T-cell (primary cell): Measurements from ENCODE around the gene CAMSAP2. TPM values are rescaled to one million over a fixed set of nuclear protein-coding genes. Genes with fewer than 3 reads are reported as not detected.

ENCODE experiments used
- ATAC-seq, 4 experiments: fragments of 200-7000 bp in 3 of 4; fragments of 150-1000 bp in 1 of 4; cut with Tn5 transposase; replicated peaks in 1 of 4; 1 replicate in 3 of 4; 2 replicates in 1 of 4; pipeline ENCODE4 v1.10.0; 2021; ENCODE audit warnings: moderate library complexity in 3 of 4, mild to moderate bottlenecking in 2 of 4, moderate number of reproducible peaks in 1 of 4
- CTCF ChIA-PET, 2 donors: fragments of 300-600 bp; sonication (Branson Sonifier 250); formaldehyde crosslinking; loops; one replicate each; lab custom pipeline; 2022; ENCODE audit warnings: antibody characterized with exemption in 2 of 2; lab: Charles Lee
- POLR2A ChIA-PET, 2 donors: fragments of 300-600 bp; sonication (Branson Sonifier 250); formaldehyde crosslinking; loops; one replicate each; lab custom pipeline; 2022; ENCODE audit warnings: antibody characterized with exemption in 2 of 2; lab: Charles Lee
- DNase-seq, 35 experiments: peaks; one replicate each; pipeline versions ENCODE4 v3.0.0 to v3.0.0-alpha.2; 2013 to 2023
- H3K27ac ChIP-seq: one replicate; pipeline ENCODE4 v1.5.1; 2013; ENCODE audit warnings: low read length
- H3K27me3 ChIP-seq, 2 experiments: replicated peaks in 1 of 2; 1 replicate in 1 of 2; 2 replicates in 1 of 2; pipeline versions ENCODE4 v1.6.1 to v1.7.0; 2013; ENCODE audit warnings: low read length in 1 of 2, mixed read lengths in 1 of 2; ENCODE audit not compliant: control insufficient read depth in 2 of 2, insufficient read depth in 2 of 2; ENCODE audit errors: extremely low read depth in 1 of 2
- H3K36me3 ChIP-seq, 2 donors: 1 replicate in 1 of 2; 2 replicates in 1 of 2; pipeline versions ENCODE4 v1.6.1 to v1.7.0; 2013; ENCODE audit warnings: low read length in 1 of 2; ENCODE audit not compliant: control insufficient read depth in 2 of 2, insufficient read depth in 1 of 2; ENCODE audit errors: extremely low read depth in 1 of 2
- H3K4me1 ChIP-seq, 2 experiments: 1 replicate in 1 of 2; 2 replicates in 1 of 2; pipeline versions ENCODE4 v1.6.1 to v1.7.0; 2013; ENCODE audit warnings: low read length in 2 of 2, mixed read lengths in 1 of 2; ENCODE audit not compliant: insufficient read depth in 2 of 2, control insufficient read depth in 1 of 2; ENCODE audit errors: extremely low read depth in 1 of 2
- H3K4me3 ChIP-seq, 2 donors: 1 replicate in 1 of 2; 2 replicates in 1 of 2; pipeline versions ENCODE4 v1.5.1 to v1.7.0; 2013; ENCODE audit warnings: mild to moderate bottlenecking in 2 of 2, low read length in 1 of 2, moderate library complexity in 1 of 2; ENCODE audit not compliant: control insufficient read depth in 1 of 2; ENCODE audit errors: extremely low read depth in 1 of 2
- H3K9me3 ChIP-seq: 2 replicates; pipeline ENCODE4 v1.7.0; 2013
- H3K27ac Mint-ChIP-seq, 2 donors: one replicate each; pipeline ENCODE4 v1.8.0; 2020 to 2021; ENCODE audit warnings: mild to moderate bottlenecking in 2 of 2, mixed read lengths in 2 of 2
- H3K27me3 Mint-ChIP-seq, 2 donors: one replicate each; pipeline ENCODE4 v1.8.0; 2021 to 2022; ENCODE audit warnings: mixed read lengths in 2 of 2
- H3K36me3 Mint-ChIP-seq: one replicate; pipeline ENCODE4 v1.8.0; 2021; ENCODE audit warnings: mixed read lengths
- H3K4me1 Mint-ChIP-seq, 3 donors: one replicate each; pipeline ENCODE4 v1.8.0; 2020 to 2022; ENCODE audit warnings: mixed read lengths in 3 of 3, mild to moderate bottlenecking in 1 of 3
- H3K4me3 Mint-ChIP-seq, 3 donors: one replicate each; pipeline ENCODE4 v1.8.0; 2020 to 2022; ENCODE audit warnings: mild to moderate bottlenecking in 3 of 3, mixed read lengths in 3 of 3, moderate library complexity in 3 of 3
- H3K9me3 Mint-ChIP-seq, 3 donors: one replicate each; pipeline ENCODE4 v1.8.0; 2020 to 2022; ENCODE audit warnings: mixed read lengths in 3 of 3
- WGBS: methylation state at CpG from one replicate; pipeline ENCODE4 v1.1.5; 2013; ENCODE audit warnings: missing lambda C conversion rate; ENCODE audit not compliant: insufficient coverage; 5-methylcytosine and 5-hydroxymethylcytosine counted together
- total RNA-seq, 35 experiments: library from RNA in 6 of 35; stranded (reverse) in 6 of 35; fragments of 120-200 nt in 1 of 35; gene quantifications; one replicate each; pipeline versions ENCODE4 v1.2.1 to v1.2.4 and lab custom pipeline; 2013 to 2026

The CAMSAP2 gene
- total RNA-seq, 5 donors from 2014 or later (not counting 1 experiment from before 2014, with no cell fraction given) = 4.6 to 9.1 (median 5.2) TPM

GRCh38 chr1:200899451-200899915, 160.8 kb downstream of the CAMSAP2 start:
- ATAC-seq (no peak), DNase-seq (no peak)
- CTCF ChIA-PET = no interaction called here
- no peaks in the 10 kb centered on the region for H3K9me3 ChIP-seq
- H3K4me1 Mint-ChIP-seq = peaks cover 0 to 5% (median 0%) of the 10 kb centered on the region in 3 donors
- peaks cover 0 to 12% of the 10 kb centered on the region in 2 experiments for H3K4me1 ChIP-seq
- WGBS = 95% methylated on average over 10 of the region's 10 CpGs
- no peak overlapping the region for H3K27ac ChIP-seq
- no peak overlapping the region for H3K27ac Mint-ChIP-seq
- H3K36me3 Mint-ChIP-seq = no peaks in the 10 kb centered on the region
- peaks cover 4 to 9% of the 10 kb centered on the region in 2 donors for H3K27me3 Mint-ChIP-seq
- peaks cover 1 to 68% of the 10 kb centered on the region in 2 experiments for H3K27me3 ChIP-seq
- no peak overlapping the region for H3K4me3 ChIP-seq
- POLR2A ChIA-PET = no interaction called here
- H3K4me3 Mint-ChIP-seq = no peak overlapping the region
- H3K9me3 Mint-ChIP-seq = no peaks in the 10 kb centered on the region
- no peaks in the 10 kb centered on the region for H3K36me3 ChIP-seq

GRCh38 chr1:200899954-200900867, 161.5 kb downstream of the CAMSAP2 start:
- H3K36me3 ChIP-seq = no peaks in the 10 kb centered on the region
- no peak overlapping the region for H3K27ac ChIP-seq
- peaks cover 0 to 62% of the 10 kb centered on the region in 2 experiments for H3K27me3 ChIP-seq
- CTCF ChIA-PET = no interaction called here
- no peak overlapping the region for H3K27ac Mint-ChIP-seq
- no peaks in the 10 kb centered on the region for H3K9me3 ChIP-seq
- no peaks in the 10 kb centered on the region for H3K36me3 Mint-ChIP-seq
- ATAC-seq (no peak), DNase-seq (no peak)
- H3K4me1 ChIP-seq = peaks cover 0 to 18% of the 10 kb centered on the region in 2 experiments
- peaks cover 4 to 9% of the 10 kb centered on the region in 2 donors for H3K27me3 Mint-ChIP-seq
- H3K9me3 Mint-ChIP-seq = no peaks in the 10 kb centered on the region
- 96% methylated on average over 11 of the region's 16 CpGs for WGBS
- POLR2A ChIA-PET = no interaction called here
- H3K4me1 Mint-ChIP-seq = peaks cover 3 to 10% (median 3%) of the 10 kb centered on the region in 3 donors
- no peak overlapping the region for H3K4me3 ChIP-seq
- no peak overlapping the region for H3K4me3 Mint-ChIP-seq

GRCh38 chr1:200900877-200901276, 162.2 kb downstream of the CAMSAP2 start:
- Mint-ChIP-seq H3K36me3 (no peaks in the 10 kb centered on the region), H3K4me3 (no peak overlapping the region), H3K9me3 (no peaks in the 10 kb centered on the region), H3K4me1 (peaks cover 10 to 17% (median 10%) of the 10 kb centered on the region in 3 donors), H3K27ac (no peak overlapping the region), H3K27me3 (peaks cover 4 to 9% of the 10 kb centered on the region in 2 donors)
- ATAC-seq = no peak
- Histone ChIP-seq H3K9me3 (no peaks in the 10 kb centered on the region), H3K4me1 (peaks cover 2 to 23% of the 10 kb centered on the region in 2 experiments), H3K4me3 (no peak overlapping the region), H3K27me3 (peaks cover 0 to 55% of the 10 kb centered on the region in 2 experiments), H3K27ac (no peak overlapping the region), H3K36me3 (no peaks in the 10 kb centered on the region)
- ChIA-PET CTCF (no interaction called here), POLR2A (no interaction called here)
- WGBS = 92% methylated on average over 7 of the region's 17 CpGs
- DNase-seq = no peak

GRCh38 chr1:200901350-200901749, 162.7 kb downstream of the CAMSAP2 start:
- CTCF ChIA-PET = interaction anchor here in 1 of 2 donors (0.5 kb wide), 1 partner anchor 25 kb away, joined by 3 read pairs; no protein-coding TSS in a partner anchor
- Histone ChIP-seq H3K27me3 (peaks cover 0 to 54% of the 10 kb centered on the region in 2 experiments), H3K9me3 (no peaks in the 10 kb centered on the region), H3K36me3 (no peaks in the 10 kb centered on the region), H3K27ac (no peak overlapping the region), H3K4me3 (no peak overlapping the region), H3K4me1 (peaks cover 3 to 27% of the 10 kb centered on the region in 2 experiments)
- Mint-ChIP-seq H3K4me1 (peaks cover 11 to 20% (median 12%) of the 10 kb centered on the region in 3 donors), H3K9me3 (no peaks in the 10 kb centered on the region), H3K27ac (no peak overlapping the region), H3K4me3 (no peak overlapping the region), H3K36me3 (no peaks in the 10 kb centered on the region), H3K27me3 (peaks cover 4 to 9% of the 10 kb centered on the region in 2 donors)
- 100% methylated on average over 1 of the region's 5 CpGs for WGBS
- DNase-seq = no peak
- POLR2A ChIA-PET = interaction anchor here in 1 of 2 donors (1.3 kb wide), 1 partner anchor 13 kb away, joined by 4 read pairs; no protein-coding TSS in a partner anchor
- ATAC-seq = no peak

- DNase-seq (no peak), ATAC-seq (no peak)
- WGBS = 83% methylated on average over 8 of the region's 8 CpGs
- H3K27ac Mint-ChIP-seq = no peak overlapping the region
- no peaks in the 10 kb centered on the region for H3K36me3 Mint-ChIP-seq
- ChIA-PET POLR2A (interaction anchor here in 1 of 2 donors (1.3 kb wide), 1 partner anchor 14 kb away, joined by 4 read pairs; no protein-coding TSS in a partner anchor), CTCF (interaction anchor here (0.5 to 0.6 kb wide), 2 partner anchors 25 to 128 kb away, joined by 3 read pairs; no protein-coding TSS in a partner anchor)
- H3K27ac ChIP-seq = no peak overlapping the region
- H3K4me1 ChIP-seq = peaks cover 3 to 30% of the 10 kb centered on the region in 2 experiments
- peaks cover 4 to 9% of the 10 kb centered on the region in 2 donors for H3K27me3 Mint-ChIP-seq
- no peak overlapping the region for H3K4me3 Mint-ChIP-seq
- peaks cover 0 to 50% of the 10 kb centered on the region in 2 experiments for H3K27me3 ChIP-seq
- H3K9me3 Mint-ChIP-seq = no peaks in the 10 kb centered on the region
- no peaks in the 10 kb centered on the region for H3K9me3 ChIP-seq
- H3K4me1 Mint-ChIP-seq = peaks cover 11 to 23% (median 16%) of the 10 kb centered on the region in 3 donors
- no peaks in the 10 kb centered on the region for H3K36me3 ChIP-seq
- H3K4me3 ChIP-seq = no peak overlapping the region
Measured at GRCh38 chr1:200901796-200902444, 163.2 kb downstream of the CAMSAP2 start.

- H3K4me1 ChIP-seq = peaks cover 3 to 30% of the 10 kb centered on the region in 2 experiments
- H3K4me1 Mint-ChIP-seq = peaks cover 19 to 32% (median 23%) of the 10 kb centered on the region in 3 donors
- CTCF ChIA-PET = interaction anchor here in 1 of 2 donors (0.5 to 1.3 kb wide), 4 partner anchors 14 to 117 kb away, joined by 3 to 7 read pairs (median 4); no protein-coding TSS in a partner anchor
- H3K36me3 ChIP-seq = no peaks in the 10 kb centered on the region
- 100% methylated on average over 1 of the region's 5 CpGs for WGBS
- H3K27me3 ChIP-seq = peaks cover 0 to 47% of the 10 kb centered on the region in 2 experiments
- H3K27ac ChIP-seq = no peak overlapping the region
- H3K4me3 ChIP-seq = no peak overlapping the region
- H3K9me3 ChIP-seq = no peaks in the 10 kb centered on the region
- no peaks in the 10 kb centered on the region for H3K36me3 Mint-ChIP-seq
- DNase-seq (peak in 1 of 35 experiments; percentile 34), ATAC-seq (no peak)
- no peak overlapping the region for H3K4me3 Mint-ChIP-seq
- no peaks in the 10 kb centered on the region for H3K9me3 Mint-ChIP-seq
- H3K27ac Mint-ChIP-seq = no peak overlapping the region
- POLR2A ChIA-PET = interaction anchor here (0.7 kb wide), 3 partner anchors 10 to 27 kb away, joined by 3 to 11 read pairs (median 9); no protein-coding TSS in a partner anchor
- peaks cover 3 to 4% of the 10 kb centered on the region in 2 donors for H3K27me3 Mint-ChIP-seq
Measured at GRCh38 chr1:200903793-200904192, 165.1 kb downstream of the CAMSAP2 start.
